GM23338 (cell line): Measurements from ENCODE around the gene TSR3.

Experiments
- CREB1 ChIP-seq: fragments of 250-450 bp; sonication (Bioruptor Pico); IDR thresholded peaks from 2 replicates; pipeline ENCODE4 v1.5.0; 2020; ENCODE audit warnings: low read depth, mild to moderate bottlenecking, moderate library complexity
- EZH2 ChIP-seq: fragments of 200-600 bp; sonication (generic); IDR thresholded peaks from one replicate; pipeline ENCODE4 v1.8.0; 2017; ENCODE audit warnings: antibody characterized with exemption, mild to moderate bottlenecking, low read depth; ENCODE audit not compliant: unreplicated experiment
- EZH2phosphoT487 ChIP-seq: fragments of 200-600 bp; sonication (generic); IDR thresholded peaks from one replicate; pipeline ENCODE4 v1.8.1; 2018; ENCODE audit warnings: antibody characterized with exemption; ENCODE audit not compliant: unreplicated experiment
- JUNB ChIP-seq: IDR thresholded peaks from one replicate; pipeline ENCODE4 v1.6.1; 2016; ENCODE audit warnings: antibody characterized with exemption; ENCODE audit not compliant: unreplicated experiment
- NANOG ChIP-seq: IDR thresholded peaks from 2 replicates; pipeline ENCODE4 v1.6.1; 2016; ENCODE audit warnings: antibody characterized with exemption, borderline replicate concordance
- POLR2AphosphoS5 ChIP-seq: IDR thresholded peaks from 2 replicates; pipeline ENCODE4 v1.6.1; 2016; ENCODE audit warnings: antibody characterized with exemption, low read depth
- STAT1 ChIP-seq: IDR thresholded peaks from one replicate; pipeline ENCODE4 v1.6.1; 2016; ENCODE audit warnings: antibody characterized with exemption; ENCODE audit not compliant: unreplicated experiment
- ZNF114 ChIP-seq: fragments of 250-450 bp; sonication (Bioruptor Pico); IDR thresholded peaks from 2 replicates; pipeline ENCODE4 v1.5.0; 2020; ENCODE audit warnings: mild to moderate bottlenecking, moderate library complexity
- TF ChIP-seq, protein P1 (sequence below), 2 experiments: fragments of 200-600 bp in 1 of 2; sonication (generic) in 1 of 2; conservative IDR thresholded peaks; 2 replicates each; pipeline versions ENCODE4 v1.5.1 to v1.6.1; 2016 to 2017; ENCODE audit warnings: antibody characterized with exemption in 2 of 2, low read depth in 2 of 2, mild to moderate bottlenecking in 2 of 2, moderate library complexity in 1 of 2
- TF ChIP-seq, protein P2 (sequence below): IDR thresholded peaks from 2 replicates; pipeline ENCODE4 v1.6.1; 2016; ENCODE audit warnings: antibody characterized with exemption
- TF ChIP-seq, protein P3 (sequence below): IDR thresholded peaks from one replicate; pipeline ENCODE4 v1.6.1; 2018; ENCODE audit warnings: antibody characterized with exemption; ENCODE audit not compliant: unreplicated experiment
- TF ChIP-seq, protein P4 (sequence below): fragments of 250-450 bp; sonication (Bioruptor Pico); IDR thresholded peaks from 2 replicates; pipeline ENCODE4 v1.5.0; 2020; ENCODE audit warnings: mild to moderate bottlenecking, moderate library complexity

DNA sequence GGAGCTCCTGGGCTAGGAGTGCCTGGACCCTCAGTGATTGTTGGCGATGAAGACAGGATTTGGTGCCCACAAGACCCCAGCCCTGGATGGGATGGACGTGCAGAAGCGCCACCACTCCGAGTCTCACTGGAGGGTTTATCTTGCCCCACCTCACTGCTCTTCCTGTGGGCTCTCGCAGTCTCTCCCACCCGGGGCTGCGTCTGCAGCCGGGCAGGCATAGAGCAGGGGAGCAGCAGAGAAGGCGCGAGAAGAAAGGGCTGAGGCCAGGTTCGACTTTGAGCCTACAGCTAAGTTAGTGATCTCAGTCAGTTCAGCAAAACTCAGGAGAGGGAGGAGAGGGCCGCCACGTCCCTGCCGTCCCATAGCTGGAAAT, 35.7 kb downstream of the TSR3 start:
- no peak for TF ChIP-seq EZH2
- TF ChIP-seq, protein P1, sequence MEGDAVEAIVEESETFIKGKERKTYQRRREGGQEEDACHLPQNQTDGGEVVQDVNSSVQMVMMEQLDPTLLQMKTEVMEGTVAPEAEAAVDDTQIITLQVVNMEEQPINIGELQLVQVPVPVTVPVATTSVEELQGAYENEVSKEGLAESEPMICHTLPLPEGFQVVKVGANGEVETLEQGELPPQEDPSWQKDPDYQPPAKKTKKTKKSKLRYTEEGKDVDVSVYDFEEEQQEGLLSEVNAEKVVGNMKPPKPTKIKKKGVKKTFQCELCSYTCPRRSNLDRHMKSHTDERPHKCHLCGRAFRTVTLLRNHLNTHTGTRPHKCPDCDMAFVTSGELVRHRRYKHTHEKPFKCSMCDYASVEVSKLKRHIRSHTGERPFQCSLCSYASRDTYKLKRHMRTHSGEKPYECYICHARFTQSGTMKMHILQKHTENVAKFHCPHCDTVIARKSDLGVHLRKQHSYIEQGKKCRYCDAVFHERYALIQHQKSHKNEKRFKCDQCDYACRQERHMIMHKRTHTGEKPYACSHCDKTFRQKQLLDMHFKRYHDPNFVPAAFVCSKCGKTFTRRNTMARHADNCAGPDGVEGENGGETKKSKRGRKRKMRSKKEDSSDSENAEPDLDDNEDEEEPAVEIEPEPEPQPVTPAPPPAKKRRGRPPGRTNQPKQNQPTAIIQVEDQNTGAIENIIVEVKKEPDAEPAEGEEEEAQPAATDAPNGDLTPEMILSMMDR (conservative IDR thresholded peaks at IDR 0.05; ENCODE audit: low read depth in 2 of 2): no peak
- no peak for TF ChIP-seq POLR2AphosphoS5
- TF ChIP-seq, protein P2, sequence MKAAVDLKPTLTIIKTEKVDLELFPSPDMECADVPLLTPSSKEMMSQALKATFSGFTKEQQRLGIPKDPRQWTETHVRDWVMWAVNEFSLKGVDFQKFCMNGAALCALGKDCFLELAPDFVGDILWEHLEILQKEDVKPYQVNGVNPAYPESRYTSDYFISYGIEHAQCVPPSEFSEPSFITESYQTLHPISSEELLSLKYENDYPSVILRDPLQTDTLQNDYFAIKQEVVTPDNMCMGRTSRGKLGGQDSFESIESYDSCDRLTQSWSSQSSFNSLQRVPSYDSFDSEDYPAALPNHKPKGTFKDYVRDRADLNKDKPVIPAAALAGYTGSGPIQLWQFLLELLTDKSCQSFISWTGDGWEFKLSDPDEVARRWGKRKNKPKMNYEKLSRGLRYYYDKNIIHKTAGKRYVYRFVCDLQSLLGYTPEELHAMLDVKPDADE: no peak
- no peak for TF ChIP-seq JUNB
- no peak for TF ChIP-seq CREB1 (CRISPR knock-in tag)
- TF ChIP-seq, protein P3, sequence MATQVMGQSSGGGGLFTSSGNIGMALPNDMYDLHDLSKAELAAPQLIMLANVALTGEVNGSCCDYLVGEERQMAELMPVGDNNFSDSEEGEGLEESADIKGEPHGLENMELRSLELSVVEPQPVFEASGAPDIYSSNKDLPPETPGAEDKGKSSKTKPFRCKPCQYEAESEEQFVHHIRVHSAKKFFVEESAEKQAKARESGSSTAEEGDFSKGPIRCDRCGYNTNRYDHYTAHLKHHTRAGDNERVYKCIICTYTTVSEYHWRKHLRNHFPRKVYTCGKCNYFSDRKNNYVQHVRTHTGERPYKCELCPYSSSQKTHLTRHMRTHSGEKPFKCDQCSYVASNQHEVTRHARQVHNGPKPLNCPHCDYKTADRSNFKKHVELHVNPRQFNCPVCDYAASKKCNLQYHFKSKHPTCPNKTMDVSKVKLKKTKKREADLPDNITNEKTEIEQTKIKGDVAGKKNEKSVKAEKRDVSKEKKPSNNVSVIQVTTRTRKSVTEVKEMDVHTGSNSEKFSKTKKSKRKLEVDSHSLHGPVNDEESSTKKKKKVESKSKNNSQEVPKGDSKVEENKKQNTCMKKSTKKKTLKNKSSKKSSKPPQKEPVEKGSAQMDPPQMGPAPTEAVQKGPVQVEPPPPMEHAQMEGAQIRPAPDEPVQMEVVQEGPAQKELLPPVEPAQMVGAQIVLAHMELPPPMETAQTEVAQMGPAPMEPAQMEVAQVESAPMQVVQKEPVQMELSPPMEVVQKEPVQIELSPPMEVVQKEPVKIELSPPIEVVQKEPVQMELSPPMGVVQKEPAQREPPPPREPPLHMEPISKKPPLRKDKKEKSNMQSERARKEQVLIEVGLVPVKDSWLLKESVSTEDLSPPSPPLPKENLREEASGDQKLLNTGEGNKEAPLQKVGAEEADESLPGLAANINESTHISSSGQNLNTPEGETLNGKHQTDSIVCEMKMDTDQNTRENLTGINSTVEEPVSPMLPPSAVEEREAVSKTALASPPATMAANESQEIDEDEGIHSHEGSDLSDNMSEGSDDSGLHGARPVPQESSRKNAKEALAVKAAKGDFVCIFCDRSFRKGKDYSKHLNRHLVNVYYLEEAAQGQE: no peak
- no peak for TF ChIP-seq NANOG
- no peak for TF ChIP-seq STAT1
- no peak for TF ChIP-seq EZH2phosphoT487
- TF ChIP-seq ZNF114 (CRISPR knock-in tag): no peak
- TF ChIP-seq, protein P4, sequence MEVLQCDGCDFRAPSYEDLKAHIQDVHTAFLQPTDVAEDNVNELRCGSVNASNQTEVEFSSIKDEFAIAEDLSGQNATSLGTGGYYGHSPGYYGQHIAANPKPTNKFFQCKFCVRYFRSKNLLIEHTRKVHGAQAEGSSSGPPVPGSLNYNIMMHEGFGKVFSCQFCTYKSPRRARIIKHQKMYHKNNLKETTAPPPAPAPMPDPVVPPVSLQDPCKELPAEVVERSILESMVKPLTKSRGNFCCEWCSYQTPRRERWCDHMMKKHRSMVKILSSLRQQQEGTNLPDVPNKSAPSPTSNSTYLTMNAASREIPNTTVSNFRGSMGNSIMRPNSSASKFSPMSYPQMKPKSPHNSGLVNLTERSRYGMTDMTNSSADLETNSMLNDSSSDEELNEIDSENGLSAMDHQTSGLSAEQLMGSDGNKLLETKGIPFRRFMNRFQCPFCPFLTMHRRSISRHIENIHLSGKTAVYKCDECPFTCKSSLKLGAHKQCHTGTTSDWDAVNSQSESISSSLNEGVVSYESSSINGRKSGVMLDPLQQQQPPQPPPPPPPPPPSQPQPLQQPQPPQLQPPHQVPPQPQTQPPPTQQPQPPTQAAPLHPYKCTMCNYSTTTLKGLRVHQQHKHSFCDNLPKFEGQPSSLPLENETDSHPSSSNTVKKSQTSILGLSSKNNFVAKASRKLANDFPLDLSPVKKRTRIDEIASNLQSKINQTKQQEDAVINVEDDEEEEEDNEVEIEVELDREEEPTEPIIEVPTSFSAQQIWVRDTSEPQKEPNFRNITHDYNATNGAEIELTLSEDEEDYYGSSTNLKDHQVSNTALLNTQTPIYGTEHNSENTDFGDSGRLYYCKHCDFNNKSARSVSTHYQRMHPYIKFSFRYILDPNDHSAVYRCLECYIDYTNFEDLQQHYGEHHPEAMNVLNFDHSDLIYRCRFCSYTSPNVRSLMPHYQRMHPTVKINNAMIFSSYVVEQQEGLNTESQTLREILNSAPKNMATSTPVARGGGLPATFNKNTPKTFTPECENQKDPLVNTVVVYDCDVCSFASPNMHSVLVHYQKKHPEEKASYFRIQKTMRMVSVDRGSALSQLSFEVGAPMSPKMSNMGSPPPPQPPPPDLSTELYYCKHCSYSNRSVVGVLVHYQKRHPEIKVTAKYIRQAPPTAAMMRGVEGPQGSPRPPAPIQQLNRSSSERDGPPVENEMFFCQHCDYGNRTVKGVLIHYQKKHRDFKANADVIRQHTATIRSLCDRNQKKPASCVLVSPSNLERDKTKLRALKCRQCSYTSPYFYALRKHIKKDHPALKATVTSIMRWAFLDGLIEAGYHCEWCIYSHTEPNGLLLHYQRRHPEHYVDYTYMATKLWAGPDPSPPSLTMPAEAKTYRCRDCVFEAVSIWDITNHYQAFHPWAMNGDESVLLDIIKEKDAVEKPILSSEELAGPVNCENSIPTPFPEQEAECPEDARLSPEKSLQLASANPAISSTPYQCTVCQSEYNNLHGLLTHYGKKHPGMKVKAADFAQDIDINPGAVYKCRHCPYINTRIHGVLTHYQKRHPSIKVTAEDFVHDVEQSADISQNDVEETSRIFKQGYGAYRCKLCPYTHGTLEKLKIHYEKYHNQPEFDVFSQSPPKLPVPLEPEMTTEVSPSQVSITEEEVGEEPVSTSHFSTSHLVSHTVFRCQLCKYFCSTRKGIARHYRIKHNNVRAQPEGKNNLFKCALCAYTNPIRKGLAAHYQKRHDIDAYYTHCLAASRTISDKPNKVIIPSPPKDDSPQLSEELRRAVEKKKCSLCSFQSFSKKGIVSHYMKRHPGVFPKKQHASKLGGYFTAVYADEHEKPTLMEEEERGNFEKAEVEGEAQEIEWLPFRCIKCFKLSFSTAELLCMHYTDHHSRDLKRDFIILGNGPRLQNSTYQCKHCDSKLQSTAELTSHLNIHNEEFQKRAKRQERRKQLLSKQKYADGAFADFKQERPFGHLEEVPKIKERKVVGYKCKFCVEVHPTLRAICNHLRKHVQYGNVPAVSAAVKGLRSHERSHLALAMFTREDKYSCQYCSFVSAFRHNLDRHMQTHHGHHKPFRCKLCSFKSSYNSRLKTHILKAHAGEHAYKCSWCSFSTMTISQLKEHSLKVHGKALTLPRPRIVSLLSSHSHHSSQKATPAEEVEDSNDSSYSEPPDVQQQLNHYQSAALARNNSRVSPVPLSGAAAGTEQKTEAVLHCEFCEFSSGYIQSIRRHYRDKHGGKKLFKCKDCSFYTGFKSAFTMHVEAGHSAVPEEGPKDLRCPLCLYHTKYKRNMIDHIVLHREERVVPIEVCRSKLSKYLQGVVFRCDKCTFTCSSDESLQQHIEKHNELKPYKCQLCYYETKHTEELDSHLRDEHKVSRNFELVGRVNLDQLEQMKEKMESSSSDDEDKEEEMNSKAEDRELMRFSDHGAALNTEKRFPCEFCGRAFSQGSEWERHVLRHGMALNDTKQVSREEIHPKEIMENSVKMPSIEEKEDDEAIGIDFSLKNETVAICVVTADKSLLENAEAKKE (CRISPR knock-in tag): no peak
